H1 (cell line): ENCODE data around the gene CNNM4.

ENCODE experiments used
- EGR1 ChIP-seq: IDR thresholded peaks from 2 replicates; pipeline ENCODE4 v1.6.1; 2011; ENCODE audit warnings: low read depth, low read length, borderline replicate concordance
- EP300 ChIP-seq, 2 experiments: IDR thresholded peaks; 1 replicate in 1 of 2; 2 replicates in 1 of 2; pipeline ENCODE4 v1.6.1; 2011 to 2012; ENCODE audit warnings: low read depth in 2 of 2, low read length in 2 of 2, mild to moderate bottlenecking in 2 of 2, borderline replicate concordance in 1 of 2, inconsistent platforms in 1 of 2, moderate library complexity in 1 of 2
- EZH2 ChIP-seq: fragments of 200-600 bp; sonication (generic); IDR thresholded peaks from 2 replicates; pipeline ENCODE4 v1.7.1; 2012; ENCODE audit warnings: low read depth, mild to moderate bottlenecking, moderate library complexity, low read length, inconsistent platforms; ENCODE audit not compliant: severe bottlenecking
- HDAC2 ChIP-seq, 2 experiments: fragments of 300-600 bp in 1 of 2; sonication (generic) in 1 of 2; IDR thresholded peaks; 2 replicates each; pipeline ENCODE4 v1.6.1; 2011 to 2012; ENCODE audit warnings: low read depth in 2 of 2, low read length in 2 of 2, mild to moderate bottlenecking in 2 of 2, moderate library complexity in 2 of 2, borderline replicate concordance in 1 of 2, inconsistent platforms in 1 of 2
- POLR2A ChIP-seq, 2 experiments: IDR thresholded peaks; 1 replicate in 1 of 2; 2 replicates in 1 of 2; pipeline ENCODE4 v1.6.1; 2011; ENCODE audit warnings: low read depth in 2 of 2, low read length in 2 of 2, mild to moderate bottlenecking in 2 of 2; ENCODE audit errors: control extremely low read depth in 1 of 2
- SP4 ChIP-seq: IDR thresholded peaks from 2 replicates; pipeline ENCODE4 v1.6.1; 2012; ENCODE audit warnings: low read length, inconsistent platforms
- TAF1 ChIP-seq: IDR thresholded peaks from 2 replicates; pipeline ENCODE4 v1.6.1; 2011; ENCODE audit warnings: mild to moderate bottlenecking, low read depth, low read length
- TBP ChIP-seq: IDR thresholded peaks from 2 replicates; pipeline ENCODE4 v1.6.1; 2011; ENCODE audit warnings: low read depth, low read length, improper control_type of control experiment
- USF2 ChIP-seq: IDR thresholded peaks from 2 replicates; pipeline ENCODE4 v1.6.1; 2011; ENCODE audit warnings: low read length, improper control_type of control experiment
- ZNF274 ChIP-seq: IDR thresholded peaks from 2 replicates; pipeline ENCODE4 v1.7.0; 2012; ENCODE audit warnings: low read length, borderline replicate concordance; ENCODE audit errors: extremely low read depth
- TF ChIP-seq, protein P1 (sequence below), 3 experiments: IDR thresholded peaks; 1 replicate in 2 of 3; 2 replicates in 1 of 3; pipeline versions ENCODE4 v1.5.1 to v1.6.1; 2011; ENCODE audit warnings: low read length in 3 of 3, mild to moderate bottlenecking in 3 of 3, inconsistent platforms in 2 of 3, low read depth in 1 of 3, moderate library complexity in 1 of 3; ENCODE audit not compliant: insufficient read depth in 1 of 3; ENCODE audit errors: control extremely low read depth in 1 of 3

DNA sequence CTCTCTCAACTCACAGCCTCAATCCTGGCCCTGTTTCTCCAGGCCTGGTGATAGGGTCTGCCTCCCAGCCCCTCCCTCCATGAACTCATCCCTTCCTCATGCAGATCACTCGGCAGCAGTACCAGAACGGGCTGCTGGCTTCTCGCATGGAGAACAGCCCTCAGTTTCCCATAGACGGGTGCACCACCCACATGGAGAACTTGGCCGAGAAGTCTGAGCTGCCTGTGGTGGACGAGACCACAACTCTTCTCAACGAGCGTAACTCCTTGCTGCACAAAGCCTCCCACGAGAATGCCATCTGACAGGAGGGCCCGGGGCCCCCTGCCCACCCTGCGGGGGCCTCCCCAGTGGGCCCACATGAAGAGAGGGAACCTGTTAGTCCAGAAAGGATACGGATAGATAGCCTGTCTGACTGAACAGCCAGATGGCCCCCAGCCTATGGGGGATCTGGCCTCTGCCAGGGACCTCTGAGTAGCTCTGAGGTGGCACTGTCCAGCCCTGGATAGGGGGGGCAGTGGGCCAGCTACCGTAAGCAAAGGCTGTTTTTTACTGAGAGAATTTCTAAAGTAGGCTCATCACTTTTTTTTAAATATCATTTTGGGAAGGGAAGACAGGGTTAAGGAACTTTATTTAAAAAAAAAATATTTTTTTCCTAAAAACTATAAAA is 48.6 kb downstream of the CNNM4 start:
- TF ChIP-seq EGR1 = no peak
- no peak for TF ChIP-seq SP4
- no peak for TF ChIP-seq EZH2
- no peak for TF ChIP-seq USF2
- no peak for TF ChIP-seq TBP
- TF ChIP-seq EP300 (IDR thresholded peaks at IDR 0.05; ENCODE audit: borderline replicate concordance in 1 of 2, low read depth in 2 of 2, low read length in 2 of 2) = no peak
- no peak for TF ChIP-seq POLR2A (IDR thresholded peaks at IDR 0.05; ENCODE audit: control extremely low read depth in 1 of 2, low read depth in 2 of 2, low read length in 2 of 2)
- TF ChIP-seq, protein P1, sequence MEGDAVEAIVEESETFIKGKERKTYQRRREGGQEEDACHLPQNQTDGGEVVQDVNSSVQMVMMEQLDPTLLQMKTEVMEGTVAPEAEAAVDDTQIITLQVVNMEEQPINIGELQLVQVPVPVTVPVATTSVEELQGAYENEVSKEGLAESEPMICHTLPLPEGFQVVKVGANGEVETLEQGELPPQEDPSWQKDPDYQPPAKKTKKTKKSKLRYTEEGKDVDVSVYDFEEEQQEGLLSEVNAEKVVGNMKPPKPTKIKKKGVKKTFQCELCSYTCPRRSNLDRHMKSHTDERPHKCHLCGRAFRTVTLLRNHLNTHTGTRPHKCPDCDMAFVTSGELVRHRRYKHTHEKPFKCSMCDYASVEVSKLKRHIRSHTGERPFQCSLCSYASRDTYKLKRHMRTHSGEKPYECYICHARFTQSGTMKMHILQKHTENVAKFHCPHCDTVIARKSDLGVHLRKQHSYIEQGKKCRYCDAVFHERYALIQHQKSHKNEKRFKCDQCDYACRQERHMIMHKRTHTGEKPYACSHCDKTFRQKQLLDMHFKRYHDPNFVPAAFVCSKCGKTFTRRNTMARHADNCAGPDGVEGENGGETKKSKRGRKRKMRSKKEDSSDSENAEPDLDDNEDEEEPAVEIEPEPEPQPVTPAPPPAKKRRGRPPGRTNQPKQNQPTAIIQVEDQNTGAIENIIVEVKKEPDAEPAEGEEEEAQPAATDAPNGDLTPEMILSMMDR (IDR thresholded peaks at IDR 0.05; ENCODE audit: control extremely low read depth in 1 of 3, insufficient read depth in 1 of 3, low read depth in 1 of 3, low read length in 3 of 3) = no peak
- TF ChIP-seq ZNF274 = no peak
- no peak for TF ChIP-seq HDAC2 (IDR thresholded peaks at IDR 0.05; ENCODE audit: borderline replicate concordance in 1 of 2, low read depth in 2 of 2, low read length in 2 of 2)
- TF ChIP-seq TAF1 = no peak
